Kidney glomerular epithelial cell (primary cell): ENCODE measurements around the gene TMX4.
"Not testable (repeated sequence)": the region's sequence is repeated elsewhere in the genome, so short reads cannot be mapped to it uniquely, and the experiment has no call there.

Experiments used
- DNase-seq: peaks from one replicate; lab custom pipeline; 2025; lab: John Stamatoyannopoulos, UW

The TMX4 gene

DNA sequence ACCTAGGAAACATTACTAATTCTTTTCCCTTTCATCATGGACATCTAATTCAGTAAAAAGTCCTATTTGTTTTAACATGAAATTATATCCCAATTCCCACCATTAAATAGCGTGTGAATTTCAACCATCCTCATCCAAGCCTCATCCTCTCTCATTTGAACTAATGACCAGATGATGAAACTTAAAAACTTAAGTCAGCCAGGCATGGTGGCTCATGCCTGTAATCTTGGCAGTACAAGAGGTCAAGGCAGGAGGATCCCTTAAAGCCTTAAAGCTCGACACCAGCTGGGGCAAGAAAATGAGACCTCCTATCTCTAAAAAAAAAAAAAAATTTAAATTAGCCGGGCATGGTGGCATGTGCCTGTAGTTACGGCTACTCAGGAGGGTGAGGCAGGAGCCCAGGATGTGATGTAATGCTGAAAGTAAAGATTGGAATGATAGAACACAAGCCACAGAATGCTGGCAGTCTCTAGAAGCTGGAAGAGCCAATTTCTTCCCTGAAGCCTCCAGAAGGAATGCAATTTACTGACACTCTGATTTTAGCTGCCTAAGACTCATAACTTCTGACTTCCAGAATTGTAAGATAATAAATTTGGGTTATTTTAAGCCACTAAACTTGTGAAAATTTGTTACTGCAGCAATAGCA is 52.2 kb downstream of the TMX4 start:
- DNase-seq, result no peak

DNA sequence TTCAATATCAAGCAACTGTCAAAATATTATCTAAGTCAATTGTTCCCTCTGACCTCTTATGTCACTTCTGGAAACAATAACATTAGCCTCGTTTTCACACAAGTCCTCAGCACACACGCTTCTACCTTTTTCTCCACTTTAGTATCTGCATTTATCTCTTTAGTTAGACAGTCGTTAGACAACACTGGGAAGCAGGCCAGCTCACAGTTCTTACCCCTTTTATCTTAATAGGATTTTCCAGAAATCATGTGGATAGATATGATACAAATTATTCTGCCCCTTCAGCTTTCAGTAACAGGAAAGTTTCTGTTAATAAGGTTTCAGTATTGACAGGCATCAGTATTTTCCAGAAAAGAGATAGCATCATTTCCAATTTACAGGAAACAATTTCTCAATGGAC is 53.4 kb downstream of the TMX4 start:
- DNase-seq, result no peak

DNA sequence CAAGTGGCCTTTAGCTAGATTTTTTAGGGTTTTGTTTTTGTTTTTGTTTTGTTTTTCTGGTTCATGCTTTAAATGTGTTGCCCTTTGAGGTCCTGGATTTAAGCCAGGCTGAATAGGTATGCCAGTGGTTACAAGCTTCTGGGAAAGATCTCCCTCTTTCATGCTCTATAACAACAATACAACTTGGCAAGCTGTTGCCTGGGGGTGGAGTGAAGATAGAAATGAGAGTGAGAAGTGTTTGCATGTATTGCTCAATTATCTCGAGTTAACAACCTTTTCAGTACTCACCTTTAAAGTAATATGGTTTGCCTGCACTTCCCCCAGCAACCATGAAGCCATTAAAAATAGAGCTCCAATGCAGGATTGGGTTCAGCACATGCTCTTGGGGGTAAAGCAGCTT is 60.1 kb downstream of the TMX4 start:
- DNase-seq, result no peak

DNA sequence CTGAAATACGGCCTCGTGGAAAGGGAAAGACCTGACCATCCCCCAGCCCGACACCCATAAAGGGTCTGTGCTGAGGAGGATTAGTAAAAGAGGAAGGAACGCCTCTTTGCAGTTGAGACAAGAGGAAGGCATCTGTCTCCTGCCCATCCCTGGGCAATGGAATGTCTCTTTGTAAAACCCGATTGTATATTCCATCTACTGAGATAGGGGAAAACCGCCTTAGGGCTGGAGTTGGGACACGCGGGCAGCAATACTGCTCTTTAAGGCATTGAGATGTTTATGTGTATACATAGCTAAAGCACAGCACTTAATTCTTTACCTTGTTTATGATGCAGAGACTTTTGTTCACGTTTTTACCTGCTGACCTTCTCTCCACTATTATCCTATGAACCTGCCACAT is 63.0 kb downstream of the TMX4 start:
- DNase-seq, result not testable (repeated sequence)

DNA sequence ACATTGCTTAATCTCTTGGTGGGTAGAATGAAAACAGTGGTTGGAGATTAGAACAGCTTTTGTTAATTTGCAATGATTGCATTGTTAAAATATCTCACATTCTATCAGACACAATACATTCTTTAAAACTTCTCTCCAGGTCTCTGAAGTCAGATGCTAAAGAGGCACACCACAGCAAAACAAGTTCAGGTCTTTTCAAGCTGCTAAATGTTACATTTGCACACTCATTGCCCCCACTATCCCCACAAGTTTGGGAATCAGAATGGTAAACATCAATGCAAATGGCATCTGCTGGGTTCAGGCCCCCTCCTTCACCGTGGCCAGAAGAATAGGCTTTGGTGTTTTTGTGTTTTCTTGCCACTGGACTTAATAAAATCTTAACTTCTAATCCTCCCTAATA is 69.2 kb downstream of the TMX4 start:
- DNase-seq, result no peak

DNA sequence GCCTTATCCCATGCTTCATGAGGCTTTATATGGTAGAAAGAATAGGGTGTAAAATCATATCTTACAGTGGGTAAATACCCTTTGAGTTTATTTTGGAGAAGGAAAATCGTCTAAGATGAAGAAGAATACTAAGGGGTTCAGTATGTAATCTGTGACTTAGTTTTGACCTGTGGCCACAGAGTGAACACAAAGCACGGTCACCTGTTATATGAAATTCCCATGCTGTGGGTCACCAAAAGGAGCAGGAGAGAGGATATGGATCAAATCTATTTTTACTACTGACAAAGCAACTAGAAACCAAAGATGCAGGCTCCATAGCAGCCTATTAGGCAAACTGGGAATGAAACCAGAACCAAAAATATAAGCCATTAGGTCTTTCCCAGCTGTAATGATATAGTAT is 75.7 kb downstream of the TMX4 start:
- no peak for DNase-seq

DNA sequence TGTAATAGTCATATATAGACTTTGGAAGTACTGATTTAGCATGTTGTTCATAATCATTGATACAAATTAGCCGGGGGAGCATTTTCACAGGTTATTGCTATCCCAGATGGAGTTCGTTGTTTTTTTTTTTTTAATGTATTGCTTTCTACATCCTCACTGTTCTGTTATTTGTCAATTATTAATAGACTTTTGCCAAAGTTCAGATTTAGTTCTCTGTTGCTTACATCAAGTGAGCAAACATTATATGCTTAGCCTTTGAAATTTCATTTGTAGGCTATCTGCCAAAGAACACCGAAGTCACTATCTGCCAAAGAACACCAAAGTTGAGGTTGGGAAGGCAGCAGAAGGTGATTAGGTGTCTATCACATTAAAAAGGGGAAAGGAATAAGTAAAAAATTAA is 79.2 kb downstream of the TMX4 start, which contains the start of gene HAO1:
HAO1 (minus strand) TSS at position 118 of the 400 bp plus-strand sequence; CDS start at position 82, 36 bp downstream.
- no peak for DNase-seq

DNA sequence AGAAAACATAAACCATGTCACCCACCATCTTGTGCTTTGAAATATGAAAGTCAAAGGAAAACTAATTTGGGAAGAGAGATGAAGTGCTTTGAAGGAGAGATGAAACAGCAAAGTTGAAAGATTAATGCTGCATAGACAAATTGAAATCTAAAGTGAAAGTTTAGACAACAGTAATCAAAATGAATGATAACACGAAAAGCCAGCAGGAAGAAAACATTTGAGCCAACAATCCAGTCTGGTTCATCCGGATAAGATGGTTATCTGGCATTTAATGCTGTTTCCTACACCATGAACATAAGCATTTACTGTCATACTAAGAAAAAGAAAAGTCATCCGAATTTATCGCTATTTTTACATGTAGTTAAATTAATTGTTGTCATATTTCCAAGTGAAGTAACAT is 79.9 kb downstream of the TMX4 start:
- no peak for DNase-seq

DNA sequence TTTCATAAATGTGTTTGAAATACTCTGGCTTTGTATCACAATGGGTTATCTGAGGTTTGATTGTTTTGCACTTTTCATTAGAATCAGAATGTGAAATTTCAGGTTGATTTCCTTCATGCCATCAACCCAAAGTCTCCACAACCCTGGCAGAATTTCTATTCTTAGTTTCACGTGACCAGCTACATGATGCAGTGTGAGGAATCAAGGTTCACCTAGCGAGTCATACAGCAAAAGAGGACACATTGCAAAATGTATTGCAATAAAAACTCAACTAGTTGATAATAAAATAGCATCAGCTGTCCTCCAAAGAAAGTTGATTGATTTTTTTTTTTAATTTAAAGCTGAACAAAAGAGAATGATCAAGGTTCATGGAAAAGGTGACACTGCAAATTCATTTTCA is 81.5 kb downstream of the TMX4 start:
- DNase-seq, result no peak

DNA sequence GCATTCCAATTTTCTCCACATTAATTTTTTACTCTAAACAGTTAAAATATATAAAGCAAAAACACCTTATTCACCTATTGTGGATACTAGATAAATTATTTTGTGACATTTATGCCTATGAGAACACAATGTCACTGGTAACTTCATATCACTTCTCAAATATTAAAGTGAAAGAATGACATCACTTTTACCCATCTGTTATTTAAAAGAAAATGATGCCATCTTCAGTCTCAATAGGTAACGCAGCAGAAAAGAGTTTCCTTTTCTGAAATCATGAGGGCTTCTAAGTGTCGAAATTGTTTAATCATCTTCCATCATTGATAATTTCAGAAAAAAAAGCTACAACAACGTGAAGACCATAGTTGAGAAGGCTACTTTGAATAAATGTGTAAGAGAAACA is 82.2 kb downstream of the TMX4 start:
- no peak for DNase-seq

DNA sequence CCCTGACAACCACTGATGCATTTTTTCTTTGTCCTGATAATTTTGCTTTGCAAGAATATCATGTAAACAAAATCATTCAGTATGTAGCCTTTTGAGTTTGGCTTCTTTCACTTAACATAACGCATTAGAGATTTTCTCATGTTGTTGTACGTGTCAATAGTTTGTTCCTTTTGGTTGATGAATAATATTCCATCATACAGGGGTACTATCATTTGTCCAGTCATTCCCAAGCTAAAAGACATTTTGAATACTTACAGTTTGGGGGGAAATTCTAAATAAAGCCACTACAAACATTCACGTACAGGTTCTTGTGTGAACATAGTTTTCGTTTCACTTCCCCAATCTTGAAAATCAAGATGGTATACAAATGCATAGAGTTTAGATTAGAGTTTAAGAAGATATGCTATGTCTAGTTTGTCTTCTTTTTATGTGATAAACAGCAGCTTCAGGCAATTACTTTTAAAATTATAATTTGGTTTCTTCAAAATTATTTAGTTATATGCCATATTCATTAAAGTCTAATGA is 84.5 kb downstream of the TMX4 start:
- no peak for DNase-seq

DNA sequence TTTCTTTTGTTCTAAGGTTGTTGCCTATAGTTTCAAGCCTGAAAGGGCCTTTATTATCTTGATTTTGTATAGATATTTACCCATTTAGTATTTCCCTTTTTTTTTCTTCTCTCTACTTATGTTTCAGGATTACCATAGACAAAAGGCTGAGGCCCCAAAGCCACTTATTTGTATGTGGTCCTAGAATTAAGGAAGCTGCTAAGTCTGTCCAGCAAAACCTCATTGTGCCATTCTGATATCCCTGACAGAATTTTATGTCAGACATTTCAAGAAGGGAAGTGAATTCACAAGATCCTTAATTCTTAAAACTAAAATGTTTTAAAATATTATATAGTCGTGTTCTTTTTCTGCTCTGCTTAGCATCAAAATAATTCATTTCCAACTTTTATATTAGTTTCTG is 86.2 kb downstream of the TMX4 start:
- no peak for DNase-seq

DNA sequence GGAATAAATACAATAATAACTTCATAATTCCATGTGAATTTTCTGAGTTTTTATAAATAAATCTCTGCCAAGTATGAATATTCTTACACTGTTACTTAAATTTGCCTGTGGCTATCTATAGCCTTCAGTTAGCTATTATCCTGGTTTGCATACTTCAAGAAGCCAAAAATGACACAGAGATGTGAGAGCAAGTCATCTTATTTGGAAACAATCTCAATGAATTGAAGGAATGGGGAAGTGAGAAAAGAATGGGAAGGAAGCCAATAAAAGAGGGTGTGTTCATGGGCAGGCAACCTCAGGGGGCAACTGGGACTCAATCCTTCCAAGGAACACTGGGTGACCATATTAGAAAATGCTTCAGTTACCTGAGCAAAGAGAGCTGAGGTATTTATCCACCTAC is 89.2 kb downstream of the TMX4 start:
- no peak for DNase-seq
